IPS DF 19.7 (cell line): Measurements from ENCODE around the gene PNPLA7.
"Not testable (repeated sequence)": the region's sequence is repeated elsewhere in the genome, so short reads cannot be mapped to it uniquely, and the experiment has no call there.

Experiments used
- DNase-seq: peaks from one replicate; pipeline ENCODE4 v3.0.0-alpha.2; 2013; ENCODE audit warnings: low read depth, low spot score

The PNPLA7 gene

DNA sequence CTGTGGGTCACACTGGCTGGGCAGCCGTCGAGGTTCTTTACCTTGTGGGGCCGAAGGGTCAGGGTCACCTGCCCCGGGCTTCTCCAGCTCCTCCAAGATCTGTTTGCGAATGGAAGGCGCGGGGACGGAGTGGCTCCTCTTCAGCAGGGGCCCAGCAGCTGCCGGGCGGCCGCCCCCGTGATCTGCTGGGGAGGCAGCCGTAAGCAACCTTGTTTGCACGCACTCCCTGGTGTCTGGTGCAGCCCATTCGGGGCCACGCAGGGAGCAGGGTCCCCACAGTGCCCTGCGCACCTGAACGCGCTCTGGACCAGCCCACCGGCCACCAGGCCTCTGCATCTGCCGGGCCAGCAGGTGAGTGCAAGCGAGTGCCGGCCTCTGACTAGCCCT, 34.9 kb downstream of the PNPLA7 start:
- DNase-seq = no peak

DNA sequence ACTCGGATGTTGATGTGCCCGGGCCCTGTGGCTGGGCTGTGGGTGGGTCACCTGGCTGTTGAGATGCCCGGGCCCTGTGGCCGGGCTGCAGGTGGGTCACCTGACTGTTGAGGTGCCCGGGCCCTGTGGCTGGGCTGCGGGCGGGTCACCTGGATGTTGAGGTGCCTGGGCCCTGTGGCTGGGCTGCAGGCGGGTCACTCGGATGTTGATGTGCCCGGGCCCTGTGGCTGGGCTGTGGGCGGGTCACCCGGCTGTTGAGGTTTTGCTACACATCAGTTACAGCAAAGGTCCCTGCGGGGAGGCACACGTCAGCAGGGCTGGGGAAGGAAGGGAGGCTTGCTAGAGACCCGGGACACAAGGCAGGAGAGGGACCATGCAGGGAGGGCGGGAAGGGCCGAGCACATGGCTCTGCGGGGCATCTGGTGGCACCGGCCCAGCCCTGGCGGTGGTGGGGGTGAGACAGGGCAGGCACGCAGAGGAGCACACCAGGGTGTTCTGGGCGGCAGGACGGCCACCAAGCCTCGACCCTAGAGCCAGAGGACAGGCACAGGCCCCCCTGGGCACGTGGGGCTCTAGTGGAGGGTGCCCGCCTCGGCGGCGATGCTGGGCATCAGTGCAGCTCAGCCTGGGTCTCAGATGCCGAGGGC, 35.4 kb downstream of the PNPLA7 start:
- DNase-seq = no peak

DNA sequence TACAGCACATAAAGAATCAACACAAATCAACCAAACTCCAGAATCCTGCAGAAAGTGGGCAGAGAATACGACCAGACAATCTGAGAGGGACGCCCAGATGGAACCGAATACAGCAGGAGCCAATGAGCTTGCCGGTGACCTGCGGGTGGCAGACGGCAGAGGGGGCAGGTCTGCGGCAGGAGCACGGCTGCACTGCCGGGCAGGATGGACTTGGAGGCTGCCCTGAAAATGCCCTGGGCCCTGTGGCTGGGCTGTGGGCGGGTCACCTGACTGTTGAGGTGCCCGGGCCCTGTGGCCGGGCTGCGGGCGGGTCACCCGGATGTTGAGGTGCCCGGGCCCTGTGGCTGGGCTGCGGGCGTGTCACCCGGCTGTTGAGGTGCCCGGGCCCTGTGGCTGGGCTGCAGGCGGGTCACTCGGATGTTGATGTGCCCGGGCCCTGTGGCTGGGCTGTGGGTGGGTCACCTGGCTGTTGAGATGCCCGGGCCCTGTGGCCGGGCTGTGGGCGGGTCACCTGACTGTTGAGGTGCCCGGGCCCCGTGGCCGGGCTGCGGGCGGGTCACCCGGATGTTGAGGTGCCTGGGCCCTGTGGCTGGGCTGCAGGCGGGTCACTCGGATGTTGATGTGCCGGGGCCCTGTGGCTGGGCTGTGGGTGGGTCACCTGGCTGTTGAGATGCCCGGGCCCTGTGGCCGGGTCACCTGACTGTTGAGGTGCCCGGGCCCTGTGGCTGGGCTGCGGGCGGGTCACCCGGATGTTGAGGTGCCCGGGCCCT, 36.2 kb downstream of the PNPLA7 start:
- DNase-seq = not testable (repeated sequence)

DNA sequence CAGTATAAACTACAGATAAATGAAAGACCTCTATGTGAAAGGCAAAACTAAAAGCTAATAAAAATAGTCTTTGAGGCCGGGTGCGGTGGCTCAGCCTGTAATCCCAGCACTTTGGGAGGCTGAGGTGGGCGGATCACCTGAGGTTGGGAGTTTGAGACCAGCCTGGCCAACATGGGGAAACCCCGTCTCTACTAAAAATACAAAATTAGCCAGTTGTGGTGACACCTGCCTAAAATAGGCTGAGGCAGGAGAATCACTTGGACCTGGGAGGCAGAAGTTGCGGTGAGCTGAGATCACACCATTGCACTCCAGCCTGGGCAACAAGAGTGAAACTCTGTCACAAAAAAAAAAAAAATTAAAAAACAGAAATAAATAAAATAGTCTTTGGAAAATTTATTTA, 37.1 kb downstream of the PNPLA7 start:
- not testable (repeated sequence) for DNase-seq

DNA sequence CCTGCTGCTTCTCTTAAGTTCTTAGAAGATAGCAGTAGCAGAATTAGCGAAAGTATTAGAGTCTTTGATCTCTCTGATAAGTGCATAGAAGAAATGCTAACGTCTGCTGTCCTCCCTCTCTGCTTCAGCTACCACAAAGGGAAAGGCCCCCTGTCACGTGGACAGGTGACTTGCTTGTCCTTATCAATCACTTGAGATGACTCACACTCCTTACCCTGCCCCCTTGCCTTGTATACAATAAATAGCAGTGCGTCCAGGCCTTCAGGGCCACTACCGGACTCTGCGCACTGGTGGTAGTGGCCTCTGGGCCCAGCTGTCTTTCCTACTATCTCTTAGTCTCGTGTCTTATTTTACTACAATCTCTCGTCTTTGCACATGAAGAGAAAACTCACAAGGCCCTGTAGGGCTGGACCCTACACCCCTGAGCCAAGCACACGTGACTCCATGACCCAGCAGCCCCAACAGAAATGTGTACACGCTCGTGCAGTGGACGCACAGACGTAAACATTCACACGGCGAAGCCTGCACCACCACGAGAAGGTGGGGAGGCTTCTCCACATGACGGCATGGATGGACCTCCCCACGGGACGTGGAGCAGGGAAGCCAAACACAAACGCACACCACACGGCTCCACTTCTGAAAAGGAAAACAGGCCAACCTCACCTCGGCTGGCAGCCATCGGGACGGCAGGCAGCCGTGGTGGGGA, 38.3 kb downstream of the PNPLA7 start:
- DNase-seq = no peak

DNA sequence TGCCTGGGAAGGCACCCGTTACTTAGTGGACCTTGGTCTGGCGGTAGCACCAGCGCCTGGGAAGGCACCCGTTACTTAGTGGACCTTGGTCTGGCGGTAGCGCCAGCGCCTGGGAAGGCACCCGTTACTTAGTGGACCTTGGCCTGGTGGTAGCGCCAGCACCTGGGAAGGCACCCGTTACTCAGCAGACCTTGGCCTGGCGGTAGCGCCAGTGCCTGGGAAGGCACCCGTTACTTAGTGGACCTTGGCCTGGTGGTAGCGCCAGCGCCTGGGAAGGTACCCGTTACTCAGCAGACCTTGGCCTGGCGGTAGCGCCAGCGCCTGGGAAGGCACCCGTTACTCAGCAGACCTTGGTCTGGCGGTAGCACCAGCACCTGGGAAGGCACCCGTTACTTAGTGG, 39.1 kb downstream of the PNPLA7 start:
- not testable (repeated sequence) for DNase-seq

DNA sequence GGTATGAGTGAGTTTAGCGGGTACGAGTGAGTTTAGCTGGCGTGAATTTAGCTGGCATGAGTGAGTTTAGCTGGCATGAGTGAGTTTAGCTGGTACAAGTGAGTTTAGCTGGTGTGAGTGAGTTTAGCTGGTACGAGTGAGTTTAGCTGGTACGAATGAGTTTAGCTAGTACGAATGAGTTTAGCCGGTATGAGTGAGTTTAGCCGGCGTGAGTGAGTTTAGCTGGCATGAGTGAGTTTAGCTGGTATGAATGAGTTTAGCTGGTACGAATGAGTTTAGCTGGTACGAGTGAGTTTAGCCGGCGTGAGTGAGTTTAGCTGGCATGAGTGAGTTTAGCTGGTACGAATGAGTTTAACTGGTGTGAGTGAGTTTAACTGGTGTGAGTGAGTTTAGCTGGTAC, 41.0 kb downstream of the PNPLA7 start:
- no peak for DNase-seq

DNA sequence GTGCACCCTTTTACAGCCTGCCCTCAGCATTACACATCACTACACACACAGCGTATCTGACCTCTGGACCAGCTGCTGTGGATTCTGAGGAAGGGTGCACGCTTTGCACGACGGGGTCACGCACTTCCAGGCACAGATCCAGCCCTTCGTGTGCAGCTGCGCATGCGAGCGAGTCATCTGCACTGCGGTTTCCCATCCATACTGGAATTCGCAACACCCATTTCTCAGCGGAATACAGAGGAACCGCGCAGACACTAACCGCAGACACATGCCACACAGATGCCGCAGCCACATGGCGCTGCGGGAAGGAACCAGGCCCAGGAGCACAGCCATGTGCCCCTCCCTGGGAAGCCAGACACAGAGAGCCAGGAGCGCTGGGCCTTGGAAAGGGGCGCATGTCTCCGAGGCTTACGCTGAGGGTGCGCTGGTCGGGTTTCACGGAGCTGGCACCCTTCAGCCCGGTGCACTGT, 43.5 kb downstream of the PNPLA7 start:
- DNase-seq = no peak

DNA sequence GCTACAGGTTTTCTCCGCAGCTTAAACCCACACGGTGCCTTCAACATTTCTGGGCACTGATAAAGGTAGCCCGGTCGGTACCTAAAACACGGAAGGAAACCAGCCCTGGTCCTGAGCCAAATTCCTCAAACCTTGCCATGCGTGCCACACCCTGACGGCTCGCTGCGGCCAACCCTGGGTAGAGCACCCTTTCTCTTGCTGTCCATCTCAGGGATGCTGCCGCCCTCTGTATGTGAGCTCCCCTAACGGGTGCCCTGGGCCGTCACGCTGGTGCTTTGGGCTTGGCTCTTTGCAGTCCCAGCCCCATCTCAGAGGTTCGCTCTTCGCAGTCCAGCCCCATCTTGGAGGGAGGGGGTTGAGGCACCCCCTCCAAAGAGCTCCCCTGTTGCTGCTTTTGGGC, 43.9 kb downstream of the PNPLA7 start:
- no peak for DNase-seq

DNA sequence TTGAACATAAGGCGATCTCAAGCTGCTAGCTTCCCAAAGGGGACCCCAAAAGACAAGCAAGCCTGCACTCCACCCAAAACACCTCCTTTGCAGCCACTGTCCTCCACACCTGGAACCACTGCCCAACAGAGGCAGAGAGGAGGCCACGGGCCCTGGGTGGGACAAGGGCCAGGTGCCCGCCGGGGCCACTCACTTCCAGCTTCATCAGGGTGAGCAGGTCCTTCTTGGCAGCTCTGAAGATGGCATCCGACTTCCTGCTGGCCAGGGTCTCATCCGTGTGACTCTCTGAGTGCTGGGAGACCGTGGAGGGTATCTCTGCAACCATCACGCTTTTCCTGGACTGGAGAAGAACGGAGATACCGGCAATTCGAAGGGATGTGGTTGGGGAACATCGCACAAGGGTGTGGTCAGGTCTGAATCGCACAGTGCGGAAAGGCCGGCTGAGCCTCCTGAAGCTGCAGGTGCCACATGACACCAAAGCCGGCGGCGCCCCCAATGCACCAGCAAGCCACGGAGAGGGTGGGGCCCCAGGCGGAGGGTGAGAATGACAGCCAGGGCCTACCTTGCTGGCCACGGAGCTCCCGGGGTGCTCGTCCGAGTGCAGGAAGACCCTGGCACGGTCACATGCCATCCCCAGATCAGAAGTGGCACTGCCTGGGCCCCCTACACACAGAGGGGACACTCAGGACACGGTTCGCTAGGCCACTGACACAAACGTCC, 44.6 kb downstream of the PNPLA7 start:
- DNase-seq = no peak

DNA sequence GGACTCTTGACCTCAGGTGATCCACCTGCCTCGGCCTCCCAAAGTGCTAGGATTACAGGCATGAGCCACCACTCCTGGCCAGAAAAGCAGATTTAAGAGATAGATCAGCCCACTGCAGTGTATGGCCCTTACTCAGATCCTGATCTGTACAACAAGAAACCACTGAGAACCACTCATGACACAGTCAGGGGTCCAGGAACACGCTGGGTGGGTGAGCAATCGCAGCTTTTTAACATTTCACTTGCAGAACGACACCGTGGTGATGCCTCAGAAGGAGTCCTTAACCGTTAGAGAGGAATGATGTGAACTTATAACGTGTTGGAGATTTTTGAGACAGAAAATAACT, 45.8 kb downstream of the PNPLA7 start:
- DNase-seq = no peak

DNA sequence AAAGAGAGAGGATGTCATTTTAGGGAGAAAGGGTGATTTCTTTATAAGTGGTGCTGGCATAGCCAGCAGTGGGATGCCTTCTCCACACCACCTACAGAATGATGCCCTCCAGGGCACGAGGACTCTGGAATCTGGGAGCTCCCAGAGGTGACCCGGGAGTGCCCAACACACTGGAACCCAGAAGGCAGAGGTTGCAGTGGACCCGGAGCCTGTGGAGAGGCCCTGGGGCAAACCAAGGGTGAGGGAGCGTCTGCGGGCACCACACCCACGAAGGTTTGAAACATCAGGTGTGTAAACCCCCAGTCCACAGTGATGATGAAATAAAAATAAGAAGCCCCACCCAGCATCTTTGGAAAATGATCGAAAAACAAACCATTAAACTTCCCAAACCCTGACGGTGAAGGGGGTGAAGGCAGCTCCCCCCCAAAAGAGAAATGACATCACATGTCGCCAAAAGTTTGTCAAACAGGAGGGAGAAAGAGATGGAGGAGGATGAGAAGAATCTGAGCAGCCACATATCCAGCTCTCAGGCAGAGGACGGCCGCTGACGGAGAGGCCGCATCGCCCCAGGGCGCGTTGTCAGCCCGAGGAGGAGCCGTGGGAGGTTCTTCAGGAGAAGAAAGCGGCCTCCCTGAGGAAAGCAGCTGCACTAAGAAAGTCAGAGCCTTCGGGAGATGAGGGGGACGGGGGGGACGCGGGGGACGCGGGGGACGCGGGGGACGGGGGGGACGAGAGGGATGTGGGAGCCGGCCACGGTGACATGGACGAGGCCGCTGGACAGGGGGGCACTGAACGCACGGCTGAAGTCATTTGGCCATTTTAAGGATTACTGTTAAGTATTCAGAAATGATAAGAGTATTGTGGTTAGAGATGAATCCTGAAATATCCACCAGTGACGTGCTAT, 47.9 kb downstream of the PNPLA7 start:
- DNase-seq = no peak

DNA sequence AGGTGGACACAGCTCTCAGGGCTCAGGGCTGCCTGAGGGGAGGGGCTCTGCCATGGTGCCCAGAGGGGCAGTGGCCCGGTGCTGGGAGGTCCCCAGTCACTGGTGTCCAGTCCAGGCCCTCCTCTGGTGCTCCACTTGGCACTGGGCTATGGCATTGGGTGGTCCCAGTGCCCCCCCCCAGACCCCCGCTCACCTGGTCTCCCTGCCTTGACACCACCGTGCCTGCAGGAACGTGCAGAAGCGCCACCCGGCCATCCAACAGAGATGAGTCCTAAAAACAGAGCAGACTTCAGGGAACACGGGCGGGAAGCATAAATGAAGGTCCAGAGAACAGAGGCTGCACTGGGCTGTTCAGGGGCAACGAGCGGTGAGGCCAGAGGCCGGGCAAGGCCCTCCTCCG, 48.7 kb downstream of the PNPLA7 start:
- DNase-seq = no peak

DNA sequence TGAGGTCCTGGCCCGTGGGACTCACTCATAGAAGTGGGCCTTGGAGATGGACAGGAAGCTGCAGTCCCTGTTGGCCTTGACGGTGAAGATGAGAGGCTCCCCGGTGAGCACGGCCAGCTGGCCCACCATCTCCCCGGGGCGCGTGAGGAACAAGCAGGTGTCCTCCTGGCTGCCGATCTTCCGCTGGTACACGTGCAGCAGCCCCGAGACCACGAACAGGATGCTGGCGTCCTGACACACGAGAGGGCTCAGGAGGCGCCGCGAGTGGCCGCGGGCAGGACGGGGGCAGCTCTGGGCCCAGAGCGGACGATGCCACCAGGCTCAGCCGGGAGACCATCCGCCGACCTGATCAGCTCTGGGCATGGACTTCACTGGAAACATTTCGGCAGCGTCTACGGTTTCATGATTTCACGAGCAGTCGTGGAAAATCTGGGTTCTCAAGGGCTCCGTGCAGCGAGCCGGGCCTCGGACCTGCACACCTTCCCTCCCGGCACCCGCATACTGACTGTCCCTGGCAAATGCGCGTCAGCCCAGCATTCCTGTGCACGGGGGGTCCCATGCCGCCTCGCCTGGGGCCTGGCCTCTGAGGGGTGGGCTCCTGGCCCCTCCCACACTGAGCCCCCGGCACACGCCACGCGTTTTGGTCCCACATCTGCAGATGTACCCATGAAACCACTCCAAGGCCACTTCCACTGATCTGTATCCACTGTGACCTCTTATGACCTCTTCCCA, 49.4 kb downstream of the PNPLA7 start:
- DNase-seq = no peak

DNA sequence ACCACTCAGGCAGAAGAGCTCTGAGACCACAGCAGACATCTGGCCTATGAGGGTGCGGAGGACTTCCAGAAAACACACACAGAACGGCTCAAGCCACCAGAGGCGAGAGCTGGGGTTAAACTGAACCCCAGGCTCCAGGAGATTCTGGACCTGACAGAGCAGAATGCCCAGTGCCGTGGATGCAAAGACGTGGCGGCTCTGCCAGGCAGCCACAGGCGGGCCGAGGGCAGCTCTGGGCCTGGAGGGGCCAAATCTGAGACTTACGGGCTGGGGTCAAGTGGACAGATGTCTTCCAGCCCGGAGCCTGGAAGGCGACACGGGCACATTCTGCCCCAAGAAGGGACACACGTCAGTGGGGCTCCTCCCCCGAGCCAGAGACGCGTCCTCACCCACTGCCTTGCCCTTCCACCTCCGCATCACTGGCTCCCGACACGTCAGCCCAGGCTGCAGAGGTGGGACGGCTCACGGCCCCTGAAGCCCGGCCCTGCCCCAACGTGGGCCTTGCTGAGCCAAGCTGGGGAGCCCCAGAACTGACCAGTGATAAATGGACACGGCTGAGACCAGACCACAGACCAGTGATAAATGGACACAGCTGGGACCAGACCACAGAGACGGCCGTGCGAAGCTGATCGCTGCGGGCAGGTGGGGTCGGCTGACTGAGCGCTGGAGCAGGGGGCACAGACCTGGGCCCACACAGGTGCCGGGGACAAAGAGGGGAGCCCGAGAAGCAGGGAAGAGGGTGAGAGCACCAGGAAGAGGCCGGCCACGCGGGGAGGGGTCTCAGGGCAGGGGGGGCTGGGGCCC, 50.1 kb downstream of the PNPLA7 start:
- DNase-seq = no peak

DNA sequence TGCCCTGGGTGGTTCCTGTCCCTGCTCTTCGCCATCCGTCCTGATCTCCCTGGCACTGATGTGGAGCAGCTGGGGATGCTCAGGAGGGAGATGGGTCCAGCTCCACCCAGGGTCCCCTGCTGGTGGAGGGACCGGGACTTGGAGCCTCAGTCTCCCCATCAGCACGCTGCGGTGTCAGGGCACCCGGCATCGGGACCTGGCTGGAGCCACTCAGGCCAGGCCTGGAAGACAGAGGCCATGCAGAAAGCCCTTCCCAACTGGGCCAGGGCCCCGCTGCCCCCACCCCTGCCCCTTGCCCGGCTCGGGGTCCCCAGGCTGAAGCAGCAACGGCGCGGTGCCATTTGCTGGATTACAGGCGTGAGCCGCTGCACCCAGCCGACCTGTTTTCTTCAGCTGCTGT, 50.8 kb downstream of the PNPLA7 start:
- DNase-seq = no peak

DNA sequence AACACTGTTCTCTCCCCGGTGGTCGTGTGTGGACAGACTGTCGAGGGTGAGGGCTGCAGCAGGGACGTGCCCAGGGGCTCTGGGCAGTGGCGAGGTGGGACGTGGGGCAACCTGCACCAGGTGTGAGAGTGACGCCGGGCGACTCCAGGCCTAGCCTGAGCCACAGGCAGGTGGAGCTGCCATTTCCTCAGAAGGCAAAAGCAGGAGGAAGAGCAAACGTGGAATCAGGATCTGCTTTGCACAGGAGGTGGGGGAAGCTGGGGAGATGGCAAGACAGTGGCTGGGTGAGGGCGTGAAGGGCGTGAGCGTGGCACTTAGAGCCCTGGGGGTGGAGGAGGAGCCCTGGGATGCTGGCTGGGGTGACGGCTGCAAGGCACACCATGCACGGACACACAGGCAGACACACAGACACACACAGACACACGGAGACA, 51.5 kb downstream of the PNPLA7 start:
- DNase-seq = no peak

DNA sequence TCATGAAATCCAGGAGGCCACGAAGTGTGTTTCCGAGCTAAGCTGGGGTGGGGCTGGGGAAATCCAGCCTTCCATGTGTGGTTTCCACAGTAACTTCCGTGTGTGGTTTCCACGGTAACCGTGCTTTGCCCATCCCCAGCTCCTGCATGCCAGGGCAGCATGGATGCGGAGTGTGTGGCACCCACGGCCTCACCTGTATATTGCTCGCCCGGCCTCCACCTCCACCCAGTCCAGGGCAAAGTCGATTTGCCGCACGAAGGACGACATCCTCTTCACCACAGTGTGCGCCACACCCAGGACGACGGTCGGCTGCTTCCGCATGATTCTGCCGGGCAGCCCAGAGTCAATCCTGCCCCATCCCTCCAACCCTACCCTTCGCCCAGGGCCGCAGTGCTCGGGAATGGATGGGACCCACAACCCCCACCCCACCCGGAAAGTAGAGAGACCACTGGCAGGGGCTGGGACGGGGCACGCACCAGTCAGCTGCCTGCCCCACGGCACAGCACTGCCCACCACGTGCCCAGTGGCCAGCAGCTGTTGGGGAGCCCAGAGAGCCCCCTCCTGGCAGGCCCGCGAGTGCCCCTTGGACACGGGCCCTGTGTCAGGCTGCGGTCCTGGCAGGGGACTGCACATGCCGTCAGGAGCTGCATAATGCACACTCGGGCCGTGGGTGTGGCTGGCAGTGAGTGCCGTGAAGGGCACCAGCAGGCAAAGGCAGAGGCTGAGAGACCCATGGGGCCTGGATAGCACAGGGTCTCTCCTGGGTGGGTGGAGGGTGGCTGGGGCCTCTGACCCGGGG, 52.1 kb downstream of the PNPLA7 start:
- DNase-seq = no peak
